ENCODE results near the gene ACOT7. TPM values are rescaled to one million over a fixed set of nuclear protein-coding genes. Genes with fewer than 3 reads are reported as not detected.

ACOT7 gene
- total RNA-seq, 6 donors from 2014 or later = 8.2 to 33.4 (median 26.5) TPM

GRCh38 chr1:6322161-6322560, 71.4 kb downstream of the ACOT7 start:
- 93 to 96% methylated on average over 7 to 10 of the region's 10 CpGs for WGBS, 2 donors

GRCh38 chr1:6321205-6321604, 72.4 kb downstream of the ACOT7 start:
- Histone ChIP-seq H3K4me1 (no peaks in the 10 kb centered on the region), H3K4me3 (no peak overlapping the region), H3K9me3 (no peaks in the 10 kb centered on the region), H3K27me3 (no peaks in the 10 kb centered on the region), H3K27ac (no peak overlapping the region), H3K36me3 (peaks cover 0 to 6% (median 0%) of the 10 kb centered on the region in 4 donors)
- 82 to 87% methylated on average over 8 of the region's 8 CpGs for WGBS, 2 donors
- no peak for DNase-seq
- no peak for ATAC-seq (ENCODE audit: low FRiP score in 2 of 2)
- TF ChIP-seq CTCF (IDR thresholded peaks at IDR 0.05) = no peak
- TF ChIP-seq POLR2AphosphoS5 (IDR thresholded peaks at IDR 0.05) = no peak
- TF ChIP-seq POLR2A (IDR thresholded peaks at IDR 0.05) = no peak
- TF ChIP-seq EP300 (IDR thresholded peaks at IDR 0.05) = no peak

More at GRCh38 chr1:6322161-6322560, 71.4 kb downstream of the ACOT7 start:
- Histone ChIP-seq H3K27ac (no peak overlapping the region), H3K4me1 (no peaks in the 10 kb centered on the region), H3K9me3 (no peaks in the 10 kb centered on the region), H3K36me3 (peaks cover 0 to 6% (median 0%) of the 10 kb centered on the region in 4 donors), H3K4me3 (no peak overlapping the region), H3K27me3 (no peaks in the 10 kb centered on the region)
- ATAC-seq (ENCODE audit: low FRiP score in 2 of 2) (peak in 1 of 2 donors; percentile 38), DNase-seq (no peak)
- no peak for TF ChIP-seq POLR2AphosphoS5 (IDR thresholded peaks at IDR 0.05)
- no peak for TF ChIP-seq CTCF (IDR thresholded peaks at IDR 0.05)
- no peak for TF ChIP-seq POLR2A (IDR thresholded peaks at IDR 0.05)
- no peak for TF ChIP-seq EP300 (IDR thresholded peaks at IDR 0.05)

- ATAC-seq (ENCODE audit: low FRiP score in 2 of 2) (no peak), DNase-seq (no peak)
- TF ChIP-seq POLR2A (IDR thresholded peaks at IDR 0.05) (no peak), EP300 (IDR thresholded peaks at IDR 0.05) (no peak), POLR2AphosphoS5 (IDR thresholded peaks at IDR 0.05) (no peak), CTCF (IDR thresholded peaks at IDR 0.05) (no peak)
- H3K36me3 ChIP-seq = peaks cover 0 to 6% (median 0%) of the 10 kb centered on the region in 4 donors
- 81 to 88% methylated on average over 11 of the region's 11 CpGs for WGBS, 2 donors
- no peaks in the 10 kb centered on the region for H3K4me1 ChIP-seq
- H3K4me3 ChIP-seq = no peak overlapping the region
- H3K9me3 ChIP-seq = no peaks in the 10 kb centered on the region
- H3K27ac ChIP-seq = no peak overlapping the region
- no peaks in the 10 kb centered on the region for H3K27me3 ChIP-seq
Measured at GRCh38 chr1:6317098-6317760, 76.3 kb downstream of the ACOT7 start.

- no peak for TF ChIP-seq EP300 (IDR thresholded peaks at IDR 0.05)
- TF ChIP-seq POLR2A (IDR thresholded peaks at IDR 0.05) = no peak
- TF ChIP-seq CTCF (IDR thresholded peaks at IDR 0.05) = no peak
- no peak for TF ChIP-seq POLR2AphosphoS5 (IDR thresholded peaks at IDR 0.05)
- Histone ChIP-seq H3K9me3 (no peaks in the 10 kb centered on the region), H3K36me3 (peaks cover 0 to 6% (median 0%) of the 10 kb centered on the region in 4 donors), H3K27me3 (no peaks in the 10 kb centered on the region), H3K27ac (no peak overlapping the region), H3K4me3 (no peak overlapping the region), H3K4me1 (no peaks in the 10 kb centered on the region)
- 91 to 92% methylated on average over 14 of the region's 14 CpGs for WGBS, 2 donors
- no peak for DNase-seq
- ATAC-seq (ENCODE audit: low FRiP score in 2 of 2) = no peak
Measured at GRCh38 chr1:6316240-6317097, 77.1 kb downstream of the ACOT7 start.
